ENCODE data around the gene CNNM1.

DNA sequence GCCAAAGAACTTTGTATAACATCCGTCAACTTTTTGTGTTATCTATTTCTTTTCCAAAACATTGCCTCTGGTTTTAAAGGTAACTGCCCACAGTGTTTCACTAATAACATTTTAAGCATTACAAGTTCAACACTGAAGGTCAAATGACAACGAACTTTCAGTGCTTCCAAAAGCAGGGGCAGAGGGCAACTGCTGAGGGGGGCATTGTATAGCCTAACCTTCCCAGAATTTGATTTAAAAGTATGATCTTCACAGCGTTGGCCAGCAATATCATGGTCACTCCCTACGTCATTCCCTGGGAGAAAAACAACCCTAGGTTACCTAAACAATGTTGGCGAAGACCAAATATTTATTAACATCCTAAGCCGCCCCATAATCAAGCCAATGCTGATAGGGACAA is 103.7 kb downstream of the CNNM1 start:
- TF ChIP-seq POLR2AphosphoS5 (IDR thresholded peaks at IDR 0.05; ENCODE audit: low read depth, low read length): no peak
- no peak for TF ChIP-seq POLR2A (IDR thresholded peaks at IDR 0.05; ENCODE audit: low read depth, low read length)
- no peak for TF ChIP-seq PAX5 (IDR thresholded peaks at IDR 0.05; ENCODE audit: insufficient read depth, low read length, severe bottlenecking)
- no peak for TF ChIP-seq SPI1 (IDR thresholded peaks at IDR 0.05; ENCODE audit: low read depth, low read length)
- TF ChIP-seq TAF1 (IDR thresholded peaks at IDR 0.05; ENCODE audit: low read depth, low read length): no peak
- no peak for TF ChIP-seq POU2F2 (IDR thresholded peaks at IDR 0.05; ENCODE audit: low read depth, low read length)
